ENCODE data around the gene ATP6V1G2. TPM values are rescaled to one million over a fixed set of nuclear protein-coding genes. Genes with fewer than 3 reads are reported as not detected.
A peak's percentile ranks its signal among the peaks of the same experiment; 100 is the strongest.

Gene ATP6V1G2
- total RNA-seq, 1 experiment from 2014 or later, result 0.98 TPM

GRCh38 chr6:31560697-31561058 lies 14.3 kb upstream of the ATP6V1G2 start:
- peaks cover 13% of the 10 kb centered on the region for H3K4me1 ChIP-seq (ENCODE audit: control insufficient read depth, insufficient read depth, low read length)
- ATAC-seq (0 out of 2 replicates have a peak, but pooled peaks have one; percentile 3), DNase-seq (ENCODE audit: low read depth, low spot score) (no peak)
- H3K4me3 ChIP-seq (ENCODE audit: low read depth in 2 of 2, low read length in 2 of 2), result no peak overlapping the region
- intact Hi-C loops (cut with micrococcal nuclease; ENCODE audit: unreplicated experiment) (no loop called here), in situ Hi-C loops (cut with HindIII; ENCODE audit: low pct_unique_long_range_greater_than_20kb, low sequenced_read_pairs) (no loop called here)
- TF ChIP-seq CTCF (IDR thresholded peaks at IDR 0.05) (no peak), POLR2AphosphoS5 (IDR thresholded peaks at IDR 0.05; ENCODE audit: low read depth, low read length) (no peak), TCF7L2 (IDR thresholded peaks at IDR 0.05; ENCODE audit: low read depth, low read length) (no peak), SIN3A (IDR thresholded peaks at IDR 0.05; ENCODE audit: borderline replicate concordance, insufficient read depth, low read depth, low read length) (no peak), REST (IDR thresholded peaks at IDR 0.05; ENCODE audit: insufficient read depth in 1 of 2, low read depth in 2 of 2, low read length in 1 of 2) (no peak)
- no peaks in the 10 kb centered on the region for H3K27me3 ChIP-seq (ENCODE audit: control insufficient read depth, insufficient read depth, low read length)
- ChIA-PET POLR2A (no interaction called here), CTCF (no interaction called here)
- no peak overlapping the region for H3K27ac ChIP-seq (ENCODE audit: low read length)
- BruUV-seq (replicated peaks), result no TSS peak
- H3K36me3 ChIP-seq (ENCODE audit: control insufficient read depth, insufficient read depth, low read length), result peaks cover 2% of the 10 kb centered on the region; the same call in 1 of the 2 replicates
- H3K9me3 ChIP-seq (ENCODE audit: control insufficient read depth, insufficient read depth, low read depth, low read length), result no peaks in the 10 kb centered on the region

- ChIA-PET CTCF (interaction anchor here (1.0 kb wide), 1 partner anchor 9 kb away, joined by 3 read pairs; no protein-coding TSS in a partner anchor), POLR2A (no interaction called here)
- DNase-seq (ENCODE audit: low read depth, low spot score), result no peak
- intact Hi-C loops (cut with micrococcal nuclease; ENCODE audit: unreplicated experiment), result no loop called here
- no peaks in the 10 kb centered on the region for H3K27me3 ChIP-seq (ENCODE audit: control insufficient read depth, insufficient read depth, low read length)
- no peak overlapping the region for H3K4me3 ChIP-seq (ENCODE audit: low read depth in 2 of 2, low read length in 2 of 2)
- ATAC-seq, result peak; percentile 80
- no peaks in the 10 kb centered on the region for H3K9me3 ChIP-seq (ENCODE audit: control insufficient read depth, insufficient read depth, low read depth, low read length)
- H3K36me3 ChIP-seq (ENCODE audit: control insufficient read depth, insufficient read depth, low read length), result peaks cover 2% of the 10 kb centered on the region; the same call in 1 of the 2 replicates
- peaks cover 13% of the 10 kb centered on the region for H3K4me1 ChIP-seq (ENCODE audit: control insufficient read depth, insufficient read depth, low read length)
- no TSS peak for BruUV-seq (replicated peaks)
- TF ChIP-seq POLR2AphosphoS5 (IDR thresholded peaks at IDR 0.05; ENCODE audit: low read depth, low read length), result no peak
- H3K27ac ChIP-seq (ENCODE audit: low read length), result no peak overlapping the region
- in situ Hi-C loops (cut with HindIII; ENCODE audit: low pct_unique_long_range_greater_than_20kb, low sequenced_read_pairs), result no loop called here
Observed at GRCh38 chr6:31559958-31560696, 13.7 kb upstream of the ATP6V1G2 start.

GRCh38 chr6:31559606-31559957 lies 13.2 kb upstream of the ATP6V1G2 start:
- intact Hi-C loops (cut with micrococcal nuclease; ENCODE audit: unreplicated experiment) (no loop called here), in situ Hi-C loops (cut with HindIII; ENCODE audit: low pct_unique_long_range_greater_than_20kb, low sequenced_read_pairs) (no loop called here)
- Histone ChIP-seq H3K4me3 (ENCODE audit: low read depth in 2 of 2, low read length in 2 of 2) (no peak overlapping the region), H3K27ac (ENCODE audit: low read length) (no peak overlapping the region), H3K4me1 (ENCODE audit: control insufficient read depth, insufficient read depth, low read length) (peaks cover 13% of the 10 kb centered on the region), H3K9me3 (ENCODE audit: control insufficient read depth, insufficient read depth, low read depth, low read length) (no peaks in the 10 kb centered on the region), H3K36me3 (ENCODE audit: control insufficient read depth, insufficient read depth, low read length) (peaks cover 6% of the 10 kb centered on the region; the same call in 1 of the 2 replicates), H3K27me3 (ENCODE audit: control insufficient read depth, insufficient read depth, low read length) (no peaks in the 10 kb centered on the region)
- DNase-seq (ENCODE audit: low read depth, low spot score), result no peak
- ATAC-seq, result 0 out of 2 replicates have a peak, but pooled peaks have one; percentile 5
- ChIA-PET CTCF (interaction anchor here (1.0 kb wide), 1 partner anchor 10 kb away, joined by 3 read pairs; no protein-coding TSS in a partner anchor), POLR2A (no interaction called here)
- no TSS peak for BruUV-seq (replicated peaks)
- TF ChIP-seq TCF7L2 (IDR thresholded peaks at IDR 0.05; ENCODE audit: low read depth, low read length) (no peak), CTCF (IDR thresholded peaks at IDR 0.05) (no peak), SIN3A (IDR thresholded peaks at IDR 0.05; ENCODE audit: borderline replicate concordance, insufficient read depth, low read depth, low read length) (no peak), POLR2AphosphoS5 (IDR thresholded peaks at IDR 0.05; ENCODE audit: low read depth, low read length) (no peak)

Data from Panc1 (cell line).